ENCODE measurements around the gene GADD45GIP1. TPM values are rescaled to one million over a fixed set of nuclear protein-coding genes. Genes with fewer than 3 reads are reported as not detected.

Gene GADD45GIP1
- total RNA-seq, 1 experiment from 2014 or later: 35.9 TPM

- H3K9me2 ChIP-seq (ENCODE audit: insufficient read depth): no peaks in the 10 kb centered on the region
- H3K4me2 ChIP-seq (ENCODE audit: low read length): no peak overlapping the region
- H3K4me1 ChIP-seq (ENCODE audit: control insufficient read depth in 1 of 2, insufficient read depth in 2 of 2, low read length in 2 of 2): peaks cover 19 to 52% of the 10 kb centered on the region in 2 experiments
- ChIA-PET POLR2A (interaction anchor here (1.6 kb wide), 1 partner anchor 10 kb away, joined by 4 read pairs; the partner anchor contains the start of gene RAD23A), CTCF (interaction anchor here (1.7 kb wide), 1 partner anchor 29 kb away, joined by 8 read pairs; no protein-coding TSS in a partner anchor), RAD21 (ENCODE audit: low non-redundant PET in 1 of 2, low total read pairs in 2 of 2, uncharacterized antibody in 2 of 2, unreplicated experiment in 2 of 2) (no interaction called here)
- no peak for DNase-seq (ENCODE audit: low read depth, low spot score)
- H3K27me3 ChIP-seq (ENCODE audit: insufficient read depth, low read length): no peaks in the 10 kb centered on the region
- intact Hi-C loops (cut with micrococcal nuclease): no loop called here
- 0 out of 2 replicates have a peak overlapping the region, but pooled peaks have one; percentile 8 for H3K27ac ChIP-seq (ENCODE audit: low read depth, low read length)
- peaks cover 13 to 27% of the 10 kb centered on the region in 2 experiments for H3K36me3 ChIP-seq (ENCODE audit: control insufficient read depth in 1 of 2, insufficient read depth in 2 of 2, low read length in 2 of 2)
- no peak for ATAC-seq
- no peaks in the 10 kb centered on the region for H4K20me1 ChIP-seq (ENCODE audit: insufficient read depth)
- no peak overlapping the region for H3K9ac ChIP-seq (ENCODE audit: low read length)
- BruUV-seq (replicated peaks): no TSS peak
- H3K4me3 ChIP-seq (replicated peaks in 1 of 2; ENCODE audit: low read depth in 1 of 2, low read length in 2 of 2): no peak overlapping the region
- TF ChIP-seq JUND (IDR thresholded peaks at IDR 0.05) (no peak), ZBTB33 (IDR thresholded peaks at IDR 0.05; ENCODE audit: extremely low read depth, insufficient replicate concordance, low read length) (no peak), REST (IDR thresholded peaks at IDR 0.05; ENCODE audit: low read depth) (no peak), CTCF (IDR thresholded peaks at IDR 0.05 in 2 of 3, conservative IDR thresholded peaks at IDR 0.05 in 1 of 3; ENCODE audit: borderline replicate concordance in 1 of 3, insufficient read depth in 1 of 3, low read depth in 2 of 3, low read length in 2 of 3) (no peak), TCF7L2 (IDR thresholded peaks at IDR 0.05; ENCODE audit: borderline replicate concordance, extremely low read depth, insufficient read depth, insufficient read length) (no peak), ELF1 (IDR thresholded peaks at IDR 0.05; ENCODE audit: borderline replicate concordance, low read depth) (no peak), SRF (IDR thresholded peaks at IDR 0.05; ENCODE audit: low read depth) (no peak), POLR2AphosphoS5 (IDR thresholded peaks at IDR 0.05; ENCODE audit: low read depth, low read length) (no peak), CBX3 (IDR thresholded peaks at IDR 0.05; ENCODE audit: low read depth) (no peak), MAX (IDR thresholded peaks at IDR 0.05) (no peak), EZH2 (IDR thresholded peaks at IDR 0.05) (no peak), SP1 (IDR thresholded peaks at IDR 0.05; ENCODE audit: low read depth) (no peak), YY1 (IDR thresholded peaks at IDR 0.05; ENCODE audit: extremely low read depth, insufficient replicate concordance, low read depth, low read length) (no peak), FOSL1 (IDR thresholded peaks at IDR 0.05; ENCODE audit: low read depth) (no peak), ZFX (IDR thresholded peaks at IDR 0.05) (no peak), RAD21 (IDR thresholded peaks at IDR 0.05; ENCODE audit: low read depth) (no peak), ZNF274 (IDR thresholded peaks at IDR 0.05; ENCODE audit: low read depth, low read length) (no peak), CEBPB (IDR thresholded peaks at IDR 0.05; ENCODE audit: low read depth) (no peak), POLR2A (IDR thresholded peaks at IDR 0.05; ENCODE audit: borderline replicate concordance, extremely low read depth, insufficient read depth, insufficient read length) (no peak), EZH2phosphoT487 (IDR thresholded peaks at IDR 0.05; ENCODE audit: borderline replicate concordance) (no peak)
- H3K9me3 ChIP-seq (ENCODE audit: control insufficient read depth in 1 of 2, insufficient read depth in 1 of 2, low read depth in 1 of 2, low read length in 2 of 2): no peaks in the 10 kb centered on the region
- H2AFZ ChIP-seq (ENCODE audit: low read depth, low read length, poor library complexity, severe bottlenecking): no peak overlapping the region
- peaks cover 52% of the 10 kb centered on the region for H3K79me2 ChIP-seq (ENCODE audit: insufficient read depth, low read length)
Observed at GRCh38 chr19:12936582-12936981, 20.4 kb downstream of the GADD45GIP1 start.
